ENCODE results near the gene TMEM168. TPM values are rescaled to one million over a fixed set of nuclear protein-coding genes. Genes with fewer than 3 reads are reported as not detected.
A peak's percentile ranks its signal among the peaks of the same experiment; 100 is the strongest.

The TMEM168 gene
- total RNA-seq, 1 donor from 2014 or later: 23.3 TPM

DNA sequence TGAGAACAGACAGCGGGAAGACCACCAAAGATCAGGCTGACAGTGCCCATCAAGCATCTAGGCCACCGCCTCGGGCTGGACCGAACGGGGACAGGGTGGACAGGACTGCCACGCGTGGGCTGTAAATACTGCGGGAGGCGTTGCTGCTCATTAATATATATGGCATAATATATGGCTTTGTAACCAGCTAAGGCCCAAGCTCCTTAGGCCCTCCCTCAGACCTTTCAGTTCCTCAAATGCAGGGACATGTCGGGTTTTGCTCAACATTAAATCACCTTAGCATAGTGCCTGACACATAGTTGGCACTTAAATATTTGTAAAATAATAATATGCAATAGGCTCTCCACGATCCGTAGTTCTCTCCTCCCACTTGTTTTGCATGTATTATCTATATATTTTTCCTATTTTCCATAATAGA, 402 bp upstream of the TMEM168 start:
- H3K27me3 Mint-ChIP-seq (ENCODE audit: low read depth): no peaks in the 10 kb centered on the region
- peaks cover 35% of the 10 kb centered on the region for H3K4me1 Mint-ChIP-seq
- H3K27ac Mint-ChIP-seq (ENCODE audit: unreplicated experiment): peak overlapping the region; percentile 96
- DNase-seq (ENCODE audit: low read depth, low spot score): no peak
- peaks cover 8% of the 10 kb centered on the region for H3K9me3 Mint-ChIP-seq
- no peak for TF ChIP-seq CTCF (conservative IDR thresholded peaks at IDR 0.05)
- H3K36me3 Mint-ChIP-seq (ENCODE audit: low read depth): peaks cover 17% of the 10 kb centered on the region
- peak overlapping the region; percentile 89 for H3K4me3 Mint-ChIP-seq

GRCh38 chr7:112789453-112789816, 758 bp downstream of the TMEM168 start:
- no peak for DNase-seq (ENCODE audit: low read depth, low spot score)
- H3K27me3 Mint-ChIP-seq (ENCODE audit: low read depth): no peaks in the 10 kb centered on the region
- H3K9me3 Mint-ChIP-seq: peaks cover 8% of the 10 kb centered on the region
- H3K36me3 Mint-ChIP-seq (ENCODE audit: low read depth): peaks cover 17% of the 10 kb centered on the region
- peak overlapping the region; percentile 96 for H3K27ac Mint-ChIP-seq (ENCODE audit: unreplicated experiment)
- peak overlapping the region; percentile 89 for H3K4me3 Mint-ChIP-seq
- H3K4me1 Mint-ChIP-seq: peaks cover 35% of the 10 kb centered on the region
- no peak for TF ChIP-seq CTCF (conservative IDR thresholded peaks at IDR 0.05)

DNA sequence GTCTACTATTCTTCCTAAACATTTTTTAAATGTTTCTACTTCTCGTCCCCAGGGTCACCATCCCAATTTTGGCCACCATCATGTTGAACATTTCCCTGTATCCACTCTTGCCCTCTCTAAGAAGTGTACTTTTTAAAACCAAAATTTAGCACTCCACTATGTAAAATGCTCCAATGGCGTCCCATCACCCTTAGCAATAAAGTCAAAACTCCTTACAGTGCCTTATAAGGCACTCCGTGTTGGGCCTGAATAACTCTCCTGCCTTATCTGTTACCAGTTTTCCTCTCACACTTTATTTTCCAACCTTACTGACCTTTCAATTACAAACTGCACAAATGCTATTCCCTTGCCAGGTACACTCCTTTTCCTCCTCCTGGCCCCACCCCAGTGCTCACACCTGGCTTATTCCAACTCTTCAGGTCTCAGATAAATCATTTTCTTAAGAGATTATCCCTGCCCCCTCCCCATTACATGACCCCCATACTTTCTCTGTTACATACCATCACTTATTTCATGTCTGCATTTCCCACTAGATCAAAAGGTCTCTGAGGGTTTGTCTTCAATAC, 1.3 kb downstream of the TMEM168 start:
- Mint-ChIP-seq H3K9me3 (peaks cover 8% of the 10 kb centered on the region), H3K27me3 (ENCODE audit: low read depth) (no peaks in the 10 kb centered on the region), H3K36me3 (ENCODE audit: low read depth) (peaks cover 22% of the 10 kb centered on the region), H3K4me1 (peaks cover 35% of the 10 kb centered on the region), H3K4me3 (peak overlapping the region; percentile 89), H3K27ac (ENCODE audit: unreplicated experiment) (no peak overlapping the region)
- TF ChIP-seq CTCF (conservative IDR thresholded peaks at IDR 0.05): no peak
- no peak for DNase-seq (ENCODE audit: low read depth, low spot score)

DNA sequence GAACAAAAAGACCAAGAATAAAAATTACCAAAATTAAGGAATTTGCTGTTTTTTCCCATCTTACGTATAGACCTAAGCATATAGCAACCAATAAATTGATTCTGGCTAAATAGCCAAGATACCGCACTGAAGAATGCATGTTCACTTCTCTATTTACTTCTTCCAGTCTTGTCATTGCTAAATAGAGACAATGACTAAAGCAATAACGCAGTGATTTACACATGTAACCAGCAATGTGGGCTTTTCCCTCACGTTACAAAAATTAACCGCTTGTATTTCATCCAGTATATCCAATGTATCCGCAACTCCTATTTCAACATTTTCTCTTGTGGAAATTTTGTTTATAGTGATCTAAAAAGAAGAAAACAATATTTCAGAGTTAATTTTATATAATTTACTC, 5.6 kb downstream of the TMEM168 start:
- H3K9me3 Mint-ChIP-seq: peaks cover 8% of the 10 kb centered on the region
- peaks cover 27% of the 10 kb centered on the region for H3K36me3 Mint-ChIP-seq (ENCODE audit: low read depth)
- H3K4me3 Mint-ChIP-seq: no peak overlapping the region
- no peak overlapping the region for H3K27ac Mint-ChIP-seq (ENCODE audit: unreplicated experiment)
- TF ChIP-seq CTCF (conservative IDR thresholded peaks at IDR 0.05): no peak
- H3K4me1 Mint-ChIP-seq: peaks cover 29% of the 10 kb centered on the region
- no peaks in the 10 kb centered on the region for H3K27me3 Mint-ChIP-seq (ENCODE audit: low read depth)
- DNase-seq (ENCODE audit: low read depth, low spot score): no peak

- no peak for TF ChIP-seq CTCF (conservative IDR thresholded peaks at IDR 0.05)
- DNase-seq (ENCODE audit: low read depth, low spot score): no peak
- Mint-ChIP-seq H3K36me3 (ENCODE audit: low read depth) (peaks cover 18% of the 10 kb centered on the region), H3K27me3 (ENCODE audit: low read depth) (no peaks in the 10 kb centered on the region), H3K9me3 (peaks cover 3% of the 10 kb centered on the region), H3K27ac (ENCODE audit: unreplicated experiment) (no peak overlapping the region), H3K4me3 (no peak overlapping the region), H3K4me1 (peaks cover 14% of the 10 kb centered on the region)
Observed at GRCh38 chr7:112782498-112782897, 7.7 kb downstream of the TMEM168 start.

All from neural crest cell (in vitro differentiated cells).